NT2/D1 (cell line): ENCODE results near the gene SLFN13.

ENCODE experiments used
- SUZ12 ChIP-seq: IDR thresholded peaks from 2 replicates; pipeline ENCODE4 v1.6.1; 2011; ENCODE audit not compliant: insufficient read length, insufficient read depth; ENCODE audit errors: extremely low read depth
- YY1 ChIP-seq: IDR thresholded peaks from 2 replicates; pipeline ENCODE4 v1.6.1; 2011; ENCODE audit not compliant: insufficient read length, insufficient read depth
- ZNF274 ChIP-seq: IDR thresholded peaks from 2 replicates; pipeline ENCODE4 v1.6.1; 2011; ENCODE audit warnings: mild to moderate bottlenecking, low read depth, low read length

DNA sequence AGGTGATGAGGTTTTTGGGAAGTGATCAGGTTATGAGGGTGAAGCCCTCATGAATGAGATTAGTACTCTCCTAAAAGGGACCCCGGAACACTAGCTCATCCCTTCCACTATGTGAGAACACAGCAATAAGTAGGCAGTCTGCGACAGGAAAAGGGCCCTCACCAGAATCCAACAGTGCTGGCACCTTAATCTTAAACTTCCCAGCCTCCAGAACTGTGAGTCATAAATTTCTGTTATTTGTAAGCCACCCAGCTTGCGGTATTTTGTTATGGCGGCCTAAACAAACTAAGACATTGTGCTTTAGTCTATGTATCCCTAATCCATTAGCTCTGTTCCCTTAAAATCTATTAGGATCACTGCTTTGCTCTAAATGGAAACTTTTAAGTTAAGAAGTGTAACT, 24.8 kb downstream of the SLFN13 start:
- no peak for TF ChIP-seq ZNF274
- TF ChIP-seq YY1: no peak
- no peak for TF ChIP-seq SUZ12
